HG03097 (cell line): ENCODE data around the gene METTL1.
"Not testable (repeated sequence)": the region's sequence is repeated elsewhere in the genome, so short reads cannot be mapped to it uniquely, and the experiment has no call there.

Experiments
- ATAC-seq: cut with Tn5 transposase; IDR thresholded peaks from one replicate; pipeline ENCODE4 v1.9.1; 2021; ENCODE audit not compliant: unreplicated experiment, low FRiP score

The METTL1 gene

GRCh38 chr12:57800965-57801364 lies 29.1 kb upstream of the METTL1 start:
- ATAC-seq: no peak

GRCh38 chr12:57797933-57798332 lies 26.0 kb upstream of the METTL1 start:
- ATAC-seq: no peak

- no peak for ATAC-seq
These were observed 25.1 kb upstream of the METTL1 start for GRCh38 chr12:57796996-57797395.

GRCh38 chr12:57795354-57795753 lies 23.4 kb upstream of the METTL1 start:
- no peak for ATAC-seq

- ATAC-seq: no peak
These were observed 22.0 kb upstream of the METTL1 start for GRCh38 chr12:57793920-57794319.

GRCh38 chr12:57783861-57784260 lies 12.0 kb upstream of the METTL1 start:
- no peak for ATAC-seq

- no peak for ATAC-seq
These were observed 11.5 kb upstream of the METTL1 start for GRCh38 chr12:57783466-57783801.

GRCh38 chr12:57782608-57783465 lies 10.9 kb upstream of the METTL1 start, which contains the start of gene TSFM:
Gene TSFM (plus strand): TSS chr12:57782787. CDS start chr12:57782802, 15 bp downstream.
- ATAC-seq: peak; percentile 77

GRCh38 chr12:57782243-57782607 lies 10.3 kb upstream of the METTL1 start:
- peak; percentile 1 for ATAC-seq

GRCh38 chr12:57781801-57782200 lies 9.9 kb upstream of the METTL1 start:
- no peak for ATAC-seq

- ATAC-seq: no peak
These were observed 9.3 kb upstream of the METTL1 start for GRCh38 chr12:57781244-57781643.

GRCh38 chr12:57780284-57780897 lies 8.5 kb upstream of the METTL1 start:
- no peak for ATAC-seq

GRCh38 chr12:57779736-57780135 lies 7.8 kb upstream of the METTL1 start:
- no peak for ATAC-seq

- no peak for ATAC-seq
These were observed 6.0 kb upstream of the METTL1 start for GRCh38 chr12:57777911-57778310.

GRCh38 chr12:57777367-57777766 lies 5.5 kb upstream of the METTL1 start:
- ATAC-seq: no peak

- no peak for ATAC-seq
These were observed 4.3 kb upstream of the METTL1 start for GRCh38 chr12:57776247-57776587.

- no peak for ATAC-seq
These were observed 3.8 kb upstream of the METTL1 start for GRCh38 chr12:57775563-57776246.

GRCh38 chr12:57775044-57775443 lies 3.1 kb upstream of the METTL1 start:
- ATAC-seq: no peak

GRCh38 chr12:57774634-57775033 lies 2.7 kb upstream of the METTL1 start:
- not testable (repeated sequence) for ATAC-seq

GRCh38 chr12:57772429-57773322 lies 771 bp upstream of the METTL1 start, which contains the start of gene EEF1AKMT3:
Gene EEF1AKMT3 (plus strand): TSS chr12:57772614. CDS start chr12:57772725, 111 bp downstream.
- ATAC-seq: peak; percentile 10
